Renal cortex interstitium (tissue), 11 donors: ENCODE results near the gene IL11RA. TPM values are rescaled to one million over a fixed set of nuclear protein-coding genes. Genes with fewer than 3 reads are reported as not detected.
A peak's percentile ranks its signal among the peaks of the same experiment; 100 is the strongest.
"Not testable (repeated sequence)": the region's sequence is repeated elsewhere in the genome, so short reads cannot be mapped to it uniquely, and the experiment has no call there.

ENCODE experiments used
- DNase-seq, 11 donors: peaks; one replicate each; pipeline ENCODE4 v3.0.0-alpha.2; 2013; ENCODE audit warnings: low read depth in 9 of 11, low spot score in 4 of 11; ENCODE audit errors: extremely low read depth in 1 of 11
- polyA plus RNA-seq, 3 donors: library from polyadenylated mRNA; unstranded; fragments of 120-200 nt; gene quantifications; one replicate each; pipeline ENCODE4 v1.2.1, GENCODE V29; 2013; ENCODE audit not compliant: insufficient read length in 3 of 3

Gene IL11RA
- polyA plus RNA-seq, 3 donors = 53.5 to 68.0 (median 63.6) TPM

GRCh38 chr9:34624475-34625185 is 27.4 kb upstream of the IL11RA start:
- no peak for DNase-seq

GRCh38 chr9:34625186-34625486 is 26.8 kb upstream of the IL11RA start:
- no peak for DNase-seq

GRCh38 chr9:34627716-34628655 is 24.0 kb upstream of the IL11RA start:
- DNase-seq = no peak

DNA sequence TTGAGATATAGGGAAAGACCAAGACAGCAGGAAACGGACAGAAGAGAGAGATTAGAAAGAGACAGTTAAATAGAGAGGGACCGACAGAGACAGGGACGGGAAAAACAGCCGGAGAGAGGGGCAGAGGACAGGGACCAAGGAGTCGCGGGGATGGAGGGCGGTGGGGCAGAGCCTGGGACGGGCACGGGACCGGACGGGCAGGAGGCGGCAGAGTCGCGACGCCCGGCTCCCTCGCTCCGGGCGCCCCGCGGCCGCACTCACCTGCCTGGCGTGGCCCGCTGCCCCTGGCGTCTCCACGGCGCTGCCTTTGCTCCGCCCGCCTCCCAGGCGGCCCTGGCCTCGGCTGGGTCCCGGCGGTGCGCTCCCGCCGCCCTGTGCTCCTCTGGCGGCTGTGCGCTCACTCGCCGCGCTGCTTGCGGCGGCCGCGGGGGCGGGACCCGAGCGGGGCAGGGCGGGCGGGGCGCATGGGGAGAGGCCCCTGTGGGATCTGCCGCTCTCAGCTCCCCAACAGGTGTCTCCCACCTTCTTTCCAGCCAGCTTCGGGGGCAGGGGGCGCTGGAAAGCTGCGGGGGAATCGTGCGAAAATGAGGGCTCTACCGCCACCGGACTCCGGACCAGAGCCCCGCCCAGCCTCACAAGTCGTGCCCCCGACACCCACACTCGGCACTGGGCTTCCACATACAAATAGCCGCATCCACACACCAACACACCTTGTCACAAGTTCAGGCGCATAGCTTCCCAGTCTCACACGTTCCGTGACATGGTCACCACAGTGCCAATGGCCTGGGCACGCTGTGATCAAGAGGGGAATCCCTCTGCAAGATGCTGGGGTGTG is 23.1 kb upstream of the IL11RA start, which contains the start of gene ARID3C:
ARID3C (minus strand) TSS at position 411 of the 835 bp plus-strand sequence. CDS start 1,052 bp downstream, outside the sequence.
- DNase-seq = no peak

DNA sequence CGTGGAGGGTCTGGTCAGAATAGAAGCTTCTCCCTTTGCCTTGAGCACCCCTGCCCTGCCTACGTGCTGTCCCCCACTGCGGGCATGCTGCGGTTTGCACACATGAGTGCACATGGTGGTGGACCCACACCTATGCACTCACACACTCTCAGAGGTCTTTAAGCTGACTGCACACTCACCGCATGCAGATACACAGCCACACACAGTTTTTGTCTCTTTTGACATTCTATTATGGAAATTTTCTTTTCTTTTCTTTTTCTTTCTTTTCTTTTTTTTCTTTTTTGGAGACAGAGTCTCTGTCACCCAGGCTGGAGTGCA is 22.5 kb upstream of the IL11RA start:
- no peak for DNase-seq

- DNase-seq = no peak
Measured at GRCh38 chr9:34630402-34631154, 21.4 kb upstream of the IL11RA start.

DNA sequence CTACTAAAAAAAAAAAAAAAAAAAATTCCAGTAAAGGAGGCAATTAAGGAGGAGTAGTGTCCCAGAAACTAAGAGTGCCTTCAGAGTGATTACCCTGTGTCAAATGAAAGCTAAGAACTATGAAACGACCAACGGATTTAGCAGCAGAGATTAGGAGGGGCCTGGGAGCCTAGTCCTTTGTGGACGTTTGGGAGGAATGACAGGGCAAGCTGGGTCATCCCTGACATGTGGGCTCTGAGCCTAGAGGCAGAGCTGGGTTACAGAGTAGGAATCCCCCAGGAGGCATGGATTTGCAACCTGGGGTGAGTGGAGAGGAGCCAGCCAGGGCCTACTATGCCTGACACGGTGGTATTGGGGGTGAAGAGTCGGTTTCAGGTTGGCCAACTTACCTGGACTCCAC is 18.8 kb upstream of the IL11RA start:
- DNase-seq = no peak

- no peak for DNase-seq
Measured at GRCh38 chr9:34633851-34634550, 18.0 kb upstream of the IL11RA start.

GRCh38 chr9:34634551-34635248 is 17.3 kb upstream of the IL11RA start:
- no peak for DNase-seq

DNA sequence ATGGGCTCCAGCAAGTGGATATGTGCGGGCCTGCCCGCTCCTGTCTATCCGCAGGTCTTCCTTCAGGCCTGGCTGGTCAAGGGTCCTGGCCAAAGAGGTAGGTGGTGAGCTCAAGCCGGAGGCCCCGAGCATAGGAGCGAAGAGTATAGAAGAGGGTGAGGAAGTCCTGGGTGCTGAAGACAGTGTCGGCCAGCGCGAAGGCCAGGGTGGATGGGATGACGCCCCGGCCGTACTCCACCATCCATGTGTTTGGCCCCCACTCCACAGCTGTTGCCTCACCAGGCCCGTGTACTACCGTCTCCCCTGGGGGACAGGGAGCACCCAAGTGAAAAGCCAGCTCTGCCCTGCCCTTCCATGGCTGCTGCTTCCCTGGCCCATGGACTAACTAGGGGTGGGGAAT is 16.4 kb upstream of the IL11RA start:
- no peak for DNase-seq

DNA sequence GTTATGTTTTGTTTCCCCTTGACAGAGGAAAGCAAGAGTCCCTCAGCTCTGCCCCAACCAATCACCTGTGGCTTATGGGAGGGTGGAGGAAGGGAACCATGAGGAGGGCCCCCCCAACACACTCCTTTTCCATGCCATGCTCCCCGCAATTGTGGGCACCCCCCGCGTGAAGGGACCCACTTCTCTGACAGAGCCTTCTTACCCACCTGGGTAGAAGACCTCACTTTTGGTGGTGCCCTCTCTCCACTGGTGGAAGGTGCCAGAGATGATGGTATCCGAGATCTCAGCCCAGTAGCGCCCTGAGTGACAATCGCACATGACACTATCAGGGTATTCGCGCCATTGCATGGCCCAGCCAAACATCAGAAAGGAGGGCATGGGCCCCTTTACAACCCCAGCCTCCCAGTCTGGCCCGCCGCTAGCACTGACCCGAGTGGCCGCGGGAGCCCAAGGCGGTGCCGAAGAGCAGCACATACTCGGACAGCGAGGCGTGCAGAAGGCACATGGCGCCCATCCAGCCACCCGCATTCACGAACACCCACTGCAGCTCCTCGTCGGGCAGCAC is 15.1 kb upstream of the IL11RA start:
- no peak for DNase-seq

GRCh38 chr9:34637356-34638137 is 14.4 kb upstream of the IL11RA start, which contains the start of gene SIGMAR1:
Gene SIGMAR1, minus strand, starts transcription at chr9:34637787. Its CDS starts 90 bp downstream, at chr9:34637697.
- DNase-seq = peak; percentile 79 to 92 (median 89)

DNA sequence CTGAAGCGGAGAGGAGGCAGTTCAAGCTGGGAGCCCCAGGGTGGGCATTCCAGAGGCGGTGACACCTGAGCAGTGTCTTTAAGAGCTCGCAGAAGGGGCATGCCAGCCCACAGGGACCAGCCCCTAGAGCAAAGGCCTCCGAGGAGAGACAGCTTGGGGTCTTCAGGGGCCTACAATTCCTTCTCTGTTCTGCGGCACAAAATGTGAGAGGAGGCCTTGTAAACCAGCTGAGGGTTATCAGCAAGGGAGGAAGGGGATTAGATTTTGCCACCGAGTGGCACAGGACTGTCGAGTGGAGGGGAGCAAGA is 13.9 kb upstream of the IL11RA start:
- DNase-seq = no peak

- not testable (repeated sequence) for DNase-seq
Measured at GRCh38 chr9:34639322-34639721, 12.7 kb upstream of the IL11RA start.

DNA sequence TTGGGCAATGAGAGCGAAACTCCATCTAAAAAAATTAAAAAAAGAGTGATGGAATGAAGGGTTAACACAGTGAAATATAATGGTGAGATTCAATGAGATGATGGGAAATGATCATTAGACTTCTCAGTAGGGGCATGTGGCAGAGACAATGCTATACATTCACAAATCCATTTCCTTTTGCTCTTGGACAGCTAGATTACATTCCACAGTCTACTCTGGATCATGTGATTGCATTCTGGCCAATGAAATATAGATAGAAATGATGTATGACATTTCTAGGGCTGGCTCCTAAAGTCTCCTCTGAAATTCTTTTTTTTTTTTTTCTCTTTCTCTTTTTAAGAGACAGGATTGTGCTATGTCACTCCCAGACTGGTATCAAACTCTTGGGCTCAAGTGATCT is 9.3 kb upstream of the IL11RA start:
- no peak for DNase-seq

DNA sequence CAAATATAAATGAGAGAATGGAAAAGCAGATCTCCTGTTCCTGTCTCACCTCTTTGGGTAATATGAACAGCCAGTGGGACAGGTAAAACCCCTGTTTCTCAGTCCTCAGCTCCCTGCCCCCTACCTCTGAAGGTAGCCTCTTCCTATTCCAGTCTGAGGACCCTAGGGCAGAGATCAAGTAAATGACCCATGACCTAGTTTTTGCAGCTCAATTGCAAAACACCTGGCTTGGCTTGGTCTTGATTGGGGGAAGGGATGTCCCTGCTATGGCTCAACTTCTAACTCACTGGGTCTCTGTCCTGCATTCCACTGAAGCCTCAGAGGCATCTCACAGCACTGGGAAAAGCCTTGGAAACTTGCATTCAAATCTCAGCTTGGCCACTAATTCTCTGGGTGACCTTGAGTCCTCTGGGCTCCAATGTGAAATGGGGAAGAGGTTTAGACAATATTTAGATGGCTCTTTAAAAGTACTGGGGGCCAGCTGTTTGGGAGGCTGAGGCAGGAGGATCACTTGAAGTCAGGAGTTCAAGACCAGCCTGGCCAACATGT is 7.1 kb upstream of the IL11RA start:
- DNase-seq = no peak
